Measurements from ENCODE around the gene MSRB1. TPM values are rescaled to one million over a fixed set of nuclear protein-coding genes. Genes with fewer than 3 reads are reported as not detected.

The MSRB1 gene
- total RNA-seq, 2 donors from 2014 or later: 13.7 to 21.9 TPM

Other genes starting within 250 kb of the MSRB1 start
- gene MAPK8IP3, start 237.0 kb downstream of the MSRB1 start, total RNA-seq: 10 to 100 TPM; 43.1 to 43.3 TPM
- 10 to 100 TPM; 51.3 to 56.2 TPM for gene NME3, start 171.7 kb downstream of the MSRB1 start, total RNA-seq
- 1 to 10 TPM; 3.5 to 5.0 TPM for gene EME2, start 170.4 kb downstream of the MSRB1 start, total RNA-seq
- 10 to 100 TPM; 58.8 to 77.9 TPM for gene MRPS34, start 170.1 kb downstream of the MSRB1 start, total RNA-seq
- gene SPSB3, start 160.6 kb downstream of the MSRB1 start, total RNA-seq: 10 to 100 TPM; 41.9 to 49.0 TPM
- 10 to 100 TPM; 70.3 to 77.9 TPM for gene NUBP2, start 160.2 kb downstream of the MSRB1 start, total RNA-seq
- gene IGFALS, start 149.5 kb downstream of the MSRB1 start, total RNA-seq: not detected
- 100 to 1,000 TPM; 208 to 227 TPM for gene HAGH, start 116.4 kb downstream of the MSRB1 start, total RNA-seq
- gene FAHD1, start 116.0 kb downstream of the MSRB1 start, total RNA-seq: 10 to 100 TPM; 35.8 to 59.3 TPM
- not detected for gene MEIOB, start 71.0 kb downstream of the MSRB1 start, total RNA-seq
- gene HS3ST6, start 24.8 kb downstream of the MSRB1 start, total RNA-seq: not detected
- gene RPL3L, start 11.5 kb upstream of the MSRB1 start, total RNA-seq: 10 to 100 TPM; 12.3 to 74.0 TPM
- gene NDUFB10, start 16.3 kb upstream of the MSRB1 start, total RNA-seq: 1,000 to 10,000 TPM in 1 of 2 donors, 100 to 1,000 TPM in 1; 583 to 1,046 TPM
- 1,000 to 10,000 TPM in 1 of 2 donors, 100 to 1,000 TPM in 1; 782 to 1,247 TPM for gene RPS2, start 21.6 kb upstream of the MSRB1 start, total RNA-seq
- gene RNF151, start 23.7 kb upstream of the MSRB1 start, total RNA-seq: not detected
- 10 to 100 TPM; 22.4 to 35.6 TPM for gene TBL3, start 28.9 kb upstream of the MSRB1 start, total RNA-seq
- gene NOXO1, start 38.3 kb upstream of the MSRB1 start, total RNA-seq: under 1 TPM in 1 of 2 donors, not detected in 1; 0.30 TPM
- gene GFER, start 41.0 kb upstream of the MSRB1 start, total RNA-seq: 10 to 100 TPM; 11.9 to 12.6 TPM
- 1 to 10 TPM in 1 of 2 donors, under 1 TPM in 1; 0.52 to 2.1 TPM for gene SYNGR3, start 46.8 kb upstream of the MSRB1 start, total RNA-seq
- gene ZNF598, start 66.6 kb upstream of the MSRB1 start, total RNA-seq: 10 to 100 TPM; 11.4 to 19.9 TPM
- gene NPW, start 76.6 kb upstream of the MSRB1 start, total RNA-seq: not detected
- gene NHERF2, start 83.7 kb upstream of the MSRB1 start, total RNA-seq: 100 to 1,000 TPM; 187 to 213 TPM
- 10 to 100 TPM; 10.3 to 17.7 TPM for gene NTHL1, start 104.6 kb upstream of the MSRB1 start, total RNA-seq
- 10 to 100 TPM; 42.4 to 43.2 TPM for gene TSC2, start 104.8 kb upstream of the MSRB1 start, total RNA-seq
- gene PKD1, start 192.7 kb upstream of the MSRB1 start, total RNA-seq: 100 to 1,000 TPM; 218 to 276 TPM
- gene RAB26, start 205.4 kb upstream of the MSRB1 start, total RNA-seq: 1 to 10 TPM in 1 of 2 donors, under 1 TPM in 1; 0.31 to 1.4 TPM
- 10 to 100 TPM; 16.1 to 27.0 TPM for gene TRAF7, start 212.6 kb upstream of the MSRB1 start, total RNA-seq